WTC11 (cell line): Measurements from ENCODE around the gene VEPH1. TPM values are rescaled to one million over a fixed set of nuclear protein-coding genes. Genes with fewer than 3 reads are reported as not detected.

ENCODE experiments used
- ATAC-seq: fragments of 200-7000 bp; cut with Tn5 transposase; 2 replicates; pipeline ENCODE4 v1.10.0; 2021; ENCODE audit warnings: mild to moderate bottlenecking, moderate library complexity
- CTCF ChIA-PET: fragments of 300-600 bp; sonication (Branson Sonifier 250); formaldehyde crosslinking; loops from one replicate; lab custom pipeline; 2021; ENCODE audit warnings: antibody characterized with exemption; lab: Charles Lee
- POLR2A ChIA-PET: fragments of 350-600 bp; sonication (Branson Sonifier 250); formaldehyde crosslinking; loops from one replicate; lab custom pipeline; 2021; ENCODE audit warnings: antibody characterized with exemption; lab: Charles Lee
- DNase-seq: peaks from one replicate; pipeline ENCODE4 v3.0.0; 2021; ENCODE audit warnings: low spot score
- H3K27ac Mint-ChIP-seq: 2 replicates; pipeline ENCODE4 v1.8.0; 2021; ENCODE audit warnings: mixed read lengths
- H3K27me3 Mint-ChIP-seq: 2 replicates; pipeline ENCODE4 v1.8.0; 2021; ENCODE audit warnings: low read depth, mild to moderate bottlenecking, moderate library complexity, mixed read lengths
- H3K36me3 Mint-ChIP-seq: 2 replicates; pipeline ENCODE4 v1.8.0; 2021; ENCODE audit warnings: mixed read lengths
- H3K4me1 Mint-ChIP-seq: 2 replicates; pipeline ENCODE4 v1.8.0; 2022; ENCODE audit warnings: mixed read lengths
- H3K4me3 Mint-ChIP-seq: 2 replicates; pipeline ENCODE4 v1.8.0; 2021; ENCODE audit warnings: mild to moderate bottlenecking, moderate library complexity, mixed read lengths
- H3K9me3 Mint-ChIP-seq: 2 replicates; pipeline ENCODE4 v1.8.0; 2021; ENCODE audit warnings: mixed read lengths
- AR ChIP-seq: fragments of 250-450 bp; sonication (Bioruptor Pico); IDR thresholded peaks from 2 replicates; pipeline ENCODE4 v1.9.0; 2021; ENCODE audit warnings: mild to moderate bottlenecking
- CREB1 ChIP-seq: sonication (generic); formaldehyde crosslinking; IDR thresholded peaks from 2 replicates; pipeline ENCODE4 v1.8.0; 2023; ENCODE audit warnings: mild to moderate bottlenecking, missing genetic modification reagents
- ELF4 ChIP-seq: sonication (generic); formaldehyde crosslinking; IDR thresholded peaks from 2 replicates; pipeline ENCODE4 v1.8.1; 2022; ENCODE audit warnings: low read depth, mild to moderate bottlenecking, moderate library complexity, missing genetic modification reagents
- EMX1 ChIP-seq: fragments of 250-450 bp; sonication (Bioruptor Pico); IDR thresholded peaks from 2 replicates; pipeline ENCODE4 v1.8.0; 2021; ENCODE audit warnings: mild to moderate bottlenecking
- ETV6 ChIP-seq: sonication (generic); formaldehyde crosslinking; IDR thresholded peaks from 2 replicates; pipeline ENCODE4 v1.8.1; 2022; ENCODE audit warnings: mild to moderate bottlenecking, missing genetic modification reagents
- JAZF1 ChIP-seq: fragments of 250-450 bp; sonication (Bioruptor Pico); IDR thresholded peaks from 2 replicates; pipeline ENCODE4 v1.9.0; 2021; ENCODE audit warnings: moderate library complexity, mild to moderate bottlenecking, inconsistent platforms
- KAT7 ChIP-seq: sonication (generic); formaldehyde crosslinking; IDR thresholded peaks from 2 replicates; pipeline ENCODE4 v1.8.1; 2023; ENCODE audit warnings: missing genetic modification reagents, mild to moderate bottlenecking, borderline replicate concordance
- MYBL2 ChIP-seq: sonication (generic); formaldehyde crosslinking; IDR thresholded peaks from 2 replicates; pipeline ENCODE4 v1.8.1; 2023; ENCODE audit warnings: mild to moderate bottlenecking, moderate library complexity, missing genetic modification reagents
- NR1H2 ChIP-seq: sonication (generic); formaldehyde crosslinking; IDR thresholded peaks from 2 replicates; pipeline ENCODE4 v1.9.0; 2021; ENCODE audit warnings: mild to moderate bottlenecking, moderate library complexity, missing genetic modification reagents
- PREB ChIP-seq: sonication (generic); formaldehyde crosslinking; IDR thresholded peaks from 2 replicates; pipeline ENCODE4 v1.8.1; 2022; ENCODE audit warnings: mild to moderate bottlenecking, missing genetic modification reagents, moderate library complexity, borderline replicate concordance
- SOX15 ChIP-seq: fragments of 250-450 bp; sonication (Bioruptor Pico); IDR thresholded peaks from 2 replicates; pipeline ENCODE4 v1.9.0; 2021; ENCODE audit warnings: mild to moderate bottlenecking
- TEAD1 ChIP-seq: sonication (generic); formaldehyde crosslinking; IDR thresholded peaks from 2 replicates; pipeline ENCODE4 v1.8.0; 2022; ENCODE audit warnings: mild to moderate bottlenecking, missing genetic modification reagents
- ZBTB21 ChIP-seq: sonication (generic); formaldehyde crosslinking; IDR thresholded peaks from 2 replicates; pipeline ENCODE4 v1.8.1; 2023; ENCODE audit warnings: mild to moderate bottlenecking, missing genetic modification reagents, borderline replicate concordance
- ZNF263 ChIP-seq: sonication (generic); formaldehyde crosslinking; IDR thresholded peaks from 2 replicates; pipeline ENCODE4 v1.8.1; 2022; ENCODE audit warnings: low read depth, mild to moderate bottlenecking, moderate library complexity, missing genetic modification reagents
- ZNF281 ChIP-seq: sonication (generic); formaldehyde crosslinking; IDR thresholded peaks from 2 replicates; pipeline ENCODE4 v1.8.0; 2023; ENCODE audit warnings: mild to moderate bottlenecking, missing genetic modification reagents
- ZNF317 ChIP-seq: sonication (generic); formaldehyde crosslinking; IDR thresholded peaks from 2 replicates; pipeline ENCODE4 v1.8.1; 2023; ENCODE audit warnings: low read depth, mild to moderate bottlenecking, moderate library complexity, missing genetic modification reagents, borderline replicate concordance
- ZNF396 ChIP-seq: fragments of 250-450 bp; sonication (Bioruptor Pico); IDR thresholded peaks from 2 replicates; pipeline ENCODE4 v1.8.0; 2021; ENCODE audit warnings: mild to moderate bottlenecking, moderate library complexity, borderline replicate concordance
- total RNA-seq: library from RNA; stranded (reverse); gene quantifications from 3 replicates; pipeline ENCODE4 v1.2.3, GENCODE V29; 2021
- TF ChIP-seq, protein P1 (sequence below): sonication (generic); formaldehyde crosslinking; IDR thresholded peaks from 2 replicates; pipeline ENCODE4 v1.8.1; 2022; ENCODE audit warnings: low read depth, missing genetic modification reagents, borderline replicate concordance
- TF ChIP-seq, protein P2 (sequence below): fragments of 250-450 bp; sonication (Bioruptor Pico); conservative IDR thresholded peaks from 2 replicates; pipeline ENCODE4 v1.9.0; 2021; ENCODE audit warnings: mild to moderate bottlenecking
- TF ChIP-seq, protein P3 (sequence below): sonication (generic); formaldehyde crosslinking; IDR thresholded peaks from 2 replicates; pipeline ENCODE4 v1.8.1; 2023; ENCODE audit warnings: mild to moderate bottlenecking, missing genetic modification reagents, moderate library complexity
- TF ChIP-seq, protein P4 (sequence below): sonication (generic); formaldehyde crosslinking; IDR thresholded peaks from 2 replicates; pipeline ENCODE4 v1.8.1; 2022; ENCODE audit warnings: mild to moderate bottlenecking, moderate library complexity, missing genetic modification reagents

VEPH1 gene
- total RNA-seq, 1 experiment from 2014 or later, result 10.8 TPM

GRCh38 chr3:157387708-157388435 is 115.3 kb downstream of the VEPH1 start (continued):
- no peak for TF ChIP-seq ZNF281 (CRISPR knock-in tag)
- TF ChIP-seq, protein P1, sequence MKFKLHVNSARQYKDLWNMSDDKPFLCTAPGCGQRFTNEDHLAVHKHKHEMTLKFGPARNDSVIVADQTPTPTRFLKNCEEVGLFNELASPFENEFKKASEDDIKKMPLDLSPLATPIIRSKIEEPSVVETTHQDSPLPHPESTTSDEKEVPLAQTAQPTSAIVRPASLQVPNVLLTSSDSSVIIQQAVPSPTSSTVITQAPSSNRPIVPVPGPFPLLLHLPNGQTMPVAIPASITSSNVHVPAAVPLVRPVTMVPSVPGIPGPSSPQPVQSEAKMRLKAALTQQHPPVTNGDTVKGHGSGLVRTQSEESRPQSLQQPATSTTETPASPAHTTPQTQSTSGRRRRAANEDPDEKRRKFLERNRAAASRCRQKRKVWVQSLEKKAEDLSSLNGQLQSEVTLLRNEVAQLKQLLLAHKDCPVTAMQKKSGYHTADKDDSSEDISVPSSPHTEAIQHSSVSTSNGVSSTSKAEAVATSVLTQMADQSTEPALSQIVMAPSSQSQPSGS (CRISPR knock-in tag), result no peak
- no peak for TF ChIP-seq JAZF1 (CRISPR knock-in tag)
- TF ChIP-seq ZNF396 (CRISPR knock-in tag), result no peak
- TF ChIP-seq ZBTB21 (CRISPR knock-in tag), result no peak
- no peak for TF ChIP-seq SOX15 (CRISPR knock-in tag)
- TF ChIP-seq, protein P2, sequence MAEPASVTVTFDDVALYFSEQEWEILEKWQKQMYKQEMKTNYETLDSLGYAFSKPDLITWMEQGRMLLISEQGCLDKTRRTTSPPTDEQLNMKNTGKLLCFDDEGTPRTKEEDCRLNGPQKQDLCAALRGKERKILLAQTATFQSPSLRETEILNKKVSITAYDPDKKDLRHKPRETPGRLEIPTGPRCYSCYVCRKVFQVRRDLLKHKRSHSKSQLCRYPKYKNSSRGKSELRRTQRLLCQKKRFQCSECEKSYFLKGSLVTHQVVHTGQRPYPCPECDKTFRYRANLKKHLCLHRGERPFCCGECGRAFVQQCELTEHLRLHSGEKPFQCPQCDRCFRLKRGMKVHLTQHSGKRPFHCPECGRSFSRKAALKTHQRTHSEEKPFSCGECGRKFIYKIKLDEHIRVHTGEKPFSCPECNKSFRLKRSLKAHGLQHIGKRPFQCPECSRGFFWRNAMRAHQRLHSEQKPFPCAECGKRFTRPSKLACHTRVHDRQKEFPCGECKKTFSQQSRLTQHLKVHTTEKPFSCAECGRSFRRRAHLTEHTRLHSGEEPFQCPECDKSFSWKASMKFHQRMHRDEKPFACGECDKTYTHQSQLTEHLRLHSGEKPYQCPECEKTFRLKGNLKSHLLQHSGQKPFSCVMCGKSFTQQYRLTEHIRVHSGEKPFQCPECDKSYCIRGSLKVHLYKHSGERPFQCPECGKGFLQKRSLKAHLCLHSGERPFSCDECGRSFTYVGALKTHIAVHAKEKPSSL (CRISPR knock-in tag), result no peak
- TF ChIP-seq, protein P3, sequence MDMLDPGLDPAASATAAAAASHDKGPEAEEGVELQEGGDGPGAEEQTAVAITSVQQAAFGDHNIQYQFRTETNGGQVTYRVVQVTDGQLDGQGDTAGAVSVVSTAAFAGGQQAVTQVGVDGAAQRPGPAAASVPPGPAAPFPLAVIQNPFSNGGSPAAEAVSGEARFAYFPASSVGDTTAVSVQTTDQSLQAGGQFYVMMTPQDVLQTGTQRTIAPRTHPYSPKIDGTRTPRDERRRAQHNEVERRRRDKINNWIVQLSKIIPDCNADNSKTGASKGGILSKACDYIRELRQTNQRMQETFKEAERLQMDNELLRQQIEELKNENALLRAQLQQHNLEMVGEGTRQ, result no peak
- no peak for TF ChIP-seq KAT7 (CRISPR knock-in tag)

DNA sequence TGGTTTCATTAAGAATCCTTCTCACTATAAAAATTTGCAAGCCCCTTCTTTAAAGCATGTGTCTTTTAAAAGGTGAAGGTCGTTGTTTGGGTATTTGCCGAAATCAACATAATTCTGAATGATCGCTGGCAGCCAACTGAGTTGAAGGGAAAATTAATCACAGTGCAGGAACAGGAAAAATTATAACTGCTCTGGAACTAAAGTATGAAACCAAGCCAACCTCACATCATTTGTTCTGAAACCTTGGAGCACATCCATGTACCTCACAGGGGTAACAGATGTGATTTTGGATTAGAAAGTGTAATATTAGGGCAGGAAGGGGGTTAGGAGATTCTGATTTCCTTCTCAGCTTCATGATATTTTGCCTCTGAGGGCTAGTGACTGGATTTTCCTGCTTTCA is 118.7 kb downstream of the VEPH1 start:
- ATAC-seq, result no peak
- Mint-ChIP-seq H3K9me3 (no peaks in the 10 kb centered on the region), H3K27ac (no peak overlapping the region), H3K4me1 (peaks cover 12% of the 10 kb centered on the region), H3K4me3 (no peak overlapping the region), H3K36me3 (no peaks in the 10 kb centered on the region), H3K27me3 (no peaks in the 10 kb centered on the region; the same call in 1 of the 2 replicates)
- POLR2A ChIA-PET, result no interaction called here
- no peak for DNase-seq
- TF ChIP-seq ELF4 (CRISPR knock-in tag) (no peak), ZNF396 (CRISPR knock-in tag) (no peak), ZNF317 (CRISPR knock-in tag) (no peak), MYBL2 (CRISPR knock-in tag) (no peak), TEAD1 (CRISPR knock-in tag) (no peak), ZNF263 (CRISPR knock-in tag) (no peak), ETV6 (CRISPR knock-in tag) (no peak), PREB (CRISPR knock-in tag) (no peak), NR1H2 (CRISPR knock-in tag) (no peak), EMX1 (CRISPR knock-in tag) (no peak), AR (CRISPR knock-in tag) (no peak), CREB1 (CRISPR knock-in tag) (no peak)
- TF ChIP-seq, protein P4, sequence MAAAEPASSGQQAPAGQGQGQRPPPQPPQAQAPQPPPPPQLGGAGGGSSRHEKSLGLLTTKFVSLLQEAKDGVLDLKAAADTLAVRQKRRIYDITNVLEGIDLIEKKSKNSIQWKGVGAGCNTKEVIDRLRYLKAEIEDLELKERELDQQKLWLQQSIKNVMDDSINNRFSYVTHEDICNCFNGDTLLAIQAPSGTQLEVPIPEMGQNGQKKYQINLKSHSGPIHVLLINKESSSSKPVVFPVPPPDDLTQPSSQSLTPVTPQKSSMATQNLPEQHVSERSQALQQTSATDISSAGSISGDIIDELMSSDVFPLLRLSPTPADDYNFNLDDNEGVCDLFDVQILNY, result no peak
- CTCF ChIA-PET, result no interaction called here
